Esophagus muscularis mucosa (tissue), 2 donors: Measurements from ENCODE around the gene CBX6.

ENCODE experiments used
- EP300 ChIP-seq: sonication (generic); formaldehyde crosslinking; IDR thresholded peaks from one replicate; pipeline ENCODE4 v1.6.1; 2017; ENCODE audit warnings: antibody characterized with exemption
- POLR2A ChIP-seq: fragments of 450-650 bp; IDR thresholded peaks from one replicate; pipeline ENCODE4 v1.6.1; 2017; ENCODE audit warnings: antibody characterized with exemption, moderate library complexity, mild to moderate bottlenecking, low read depth

DNA sequence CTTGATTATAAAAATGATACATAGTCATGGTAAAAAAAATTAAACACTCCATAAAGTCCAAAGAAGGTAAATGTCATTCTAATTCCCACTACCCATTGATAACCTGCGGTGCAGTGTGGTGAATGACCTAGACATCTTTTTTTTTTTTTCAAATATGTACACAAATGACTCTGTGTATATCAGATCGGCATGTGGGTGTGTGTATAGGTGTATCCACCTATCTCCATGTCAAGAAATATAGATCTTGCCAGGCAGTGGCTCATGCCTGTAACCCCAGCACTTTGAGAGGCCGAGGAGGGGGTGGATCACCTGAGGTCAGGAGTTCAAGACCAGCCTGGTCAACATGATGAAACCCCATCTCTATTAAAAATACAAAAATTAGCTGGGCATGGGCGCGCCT is 18.4 kb upstream of the CBX6 start:
- TF ChIP-seq POLR2A (no peak), EP300 (no peak)
